ENCODE measurements around the gene HEPACAM2.

Gene HEPACAM2

DNA sequence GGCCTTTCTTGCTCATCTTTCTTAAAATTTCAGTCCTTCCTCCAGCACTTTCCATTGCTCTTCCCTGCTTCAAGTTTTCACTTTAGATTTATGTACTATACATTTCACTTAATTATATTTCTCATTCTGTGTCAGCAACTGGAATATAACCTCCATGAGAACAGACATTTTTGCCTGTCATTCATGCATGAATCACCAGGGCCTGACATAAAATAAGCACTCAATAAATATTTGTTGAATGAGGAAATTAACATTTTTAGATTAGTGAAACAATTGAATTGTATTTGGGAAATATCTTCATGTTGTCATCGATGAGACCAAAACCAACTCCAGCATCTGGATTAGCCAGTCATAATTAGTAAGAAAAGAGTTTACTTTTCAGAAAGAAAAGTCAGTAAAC lies 84.1 kb downstream of the HEPACAM2 start:
- Histone ChIP-seq H3K9me3 (ENCODE audit: insufficient read depth, low read length) (no peaks in the 10 kb centered on the region), H2AFZ (ENCODE audit: low read depth, low read length, severe bottlenecking) (no peak overlapping the region), H3K79me2 (ENCODE audit: insufficient read depth, low read length) (no peaks in the 10 kb centered on the region), H3K4me2 (ENCODE audit: low read depth, low read length, poor library complexity, severe bottlenecking) (no peak overlapping the region), H3K9ac (ENCODE audit: low read length) (no peak overlapping the region), H3K9me2 (replicated peaks; ENCODE audit: insufficient read depth, low read length) (no peaks in the 10 kb centered on the region), H3K27ac (ENCODE audit: low read depth, low read length) (no peak overlapping the region), H3K36me3 (ENCODE audit: low read length) (no peaks in the 10 kb centered on the region), H4K20me1 (ENCODE audit: low read depth, low read length) (no peaks in the 10 kb centered on the region), H3K4me3 (ENCODE audit: insufficient read depth, low read length, poor library complexity, severe bottlenecking) (no peak overlapping the region), H3K27me3 (ENCODE audit: low read length) (no peaks in the 10 kb centered on the region), H3F3A (ENCODE audit: insufficient read depth) (no peaks in the 10 kb centered on the region)
- TF ChIP-seq, protein P1, sequence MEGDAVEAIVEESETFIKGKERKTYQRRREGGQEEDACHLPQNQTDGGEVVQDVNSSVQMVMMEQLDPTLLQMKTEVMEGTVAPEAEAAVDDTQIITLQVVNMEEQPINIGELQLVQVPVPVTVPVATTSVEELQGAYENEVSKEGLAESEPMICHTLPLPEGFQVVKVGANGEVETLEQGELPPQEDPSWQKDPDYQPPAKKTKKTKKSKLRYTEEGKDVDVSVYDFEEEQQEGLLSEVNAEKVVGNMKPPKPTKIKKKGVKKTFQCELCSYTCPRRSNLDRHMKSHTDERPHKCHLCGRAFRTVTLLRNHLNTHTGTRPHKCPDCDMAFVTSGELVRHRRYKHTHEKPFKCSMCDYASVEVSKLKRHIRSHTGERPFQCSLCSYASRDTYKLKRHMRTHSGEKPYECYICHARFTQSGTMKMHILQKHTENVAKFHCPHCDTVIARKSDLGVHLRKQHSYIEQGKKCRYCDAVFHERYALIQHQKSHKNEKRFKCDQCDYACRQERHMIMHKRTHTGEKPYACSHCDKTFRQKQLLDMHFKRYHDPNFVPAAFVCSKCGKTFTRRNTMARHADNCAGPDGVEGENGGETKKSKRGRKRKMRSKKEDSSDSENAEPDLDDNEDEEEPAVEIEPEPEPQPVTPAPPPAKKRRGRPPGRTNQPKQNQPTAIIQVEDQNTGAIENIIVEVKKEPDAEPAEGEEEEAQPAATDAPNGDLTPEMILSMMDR (IDR thresholded peaks at IDR 0.05; ENCODE audit: insufficient read depth, low read length, poor library complexity, severe bottlenecking), result no peak
- no peak for TF ChIP-seq EZH2phosphoT487 (conservative IDR thresholded peaks at IDR 0.05; ENCODE audit: low read length)

DNA sequence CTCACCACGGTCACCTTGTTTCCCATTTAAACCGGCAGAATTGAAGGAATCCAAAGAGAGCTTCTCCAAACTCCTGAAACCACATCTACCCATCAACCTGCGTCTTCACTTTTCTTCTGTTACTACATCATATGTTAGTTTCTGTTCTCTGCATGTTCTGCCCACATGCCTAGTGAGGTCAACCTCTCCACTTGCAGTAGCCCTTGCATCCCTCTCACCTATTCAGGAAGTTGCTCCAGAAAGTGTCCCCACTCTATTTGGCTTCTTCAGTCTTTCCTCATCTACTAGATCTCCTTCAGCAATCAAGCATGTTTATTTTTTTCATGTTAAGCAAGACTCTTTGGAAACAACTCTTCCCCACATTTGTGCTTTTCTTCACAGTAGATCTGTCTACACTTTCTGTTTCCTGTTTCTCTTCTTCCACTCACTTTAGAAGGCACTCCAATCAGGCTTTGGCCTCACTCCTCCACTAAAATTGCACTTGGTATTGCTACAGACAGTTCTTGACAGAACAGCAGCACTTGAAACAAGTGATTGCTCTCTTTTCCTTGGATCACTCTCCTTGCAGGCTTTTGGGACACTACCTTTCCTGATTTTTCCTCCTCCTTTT lies 85.6 kb downstream of the HEPACAM2 start:
- no peak overlapping the region for H3K27ac ChIP-seq (ENCODE audit: low read depth, low read length)
- no peaks in the 10 kb centered on the region for H3F3A ChIP-seq (ENCODE audit: insufficient read depth)
- H3K79me2 ChIP-seq (ENCODE audit: insufficient read depth, low read length), result no peaks in the 10 kb centered on the region
- no peak overlapping the region for H3K4me3 ChIP-seq (ENCODE audit: insufficient read depth, low read length, poor library complexity, severe bottlenecking)
- no peaks in the 10 kb centered on the region for H3K9me2 ChIP-seq (replicated peaks; ENCODE audit: insufficient read depth, low read length)
- no peaks in the 10 kb centered on the region for H3K27me3 ChIP-seq (ENCODE audit: low read length)
- H3K9ac ChIP-seq (ENCODE audit: low read length), result no peak overlapping the region
- no peaks in the 10 kb centered on the region for H3K9me3 ChIP-seq (ENCODE audit: insufficient read depth, low read length)
- no peaks in the 10 kb centered on the region for H3K36me3 ChIP-seq (ENCODE audit: low read length)
- TF ChIP-seq, protein P1 (IDR thresholded peaks at IDR 0.05; ENCODE audit: insufficient read depth, low read length, poor library complexity, severe bottlenecking), result no peak
- no peak for TF ChIP-seq EZH2phosphoT487 (conservative IDR thresholded peaks at IDR 0.05; ENCODE audit: low read length)
- no peak overlapping the region for H3K4me2 ChIP-seq (ENCODE audit: low read depth, low read length, poor library complexity, severe bottlenecking)
- no peaks in the 10 kb centered on the region for H4K20me1 ChIP-seq (ENCODE audit: low read depth, low read length)
- no peak overlapping the region for H2AFZ ChIP-seq (ENCODE audit: low read depth, low read length, severe bottlenecking)

DNA sequence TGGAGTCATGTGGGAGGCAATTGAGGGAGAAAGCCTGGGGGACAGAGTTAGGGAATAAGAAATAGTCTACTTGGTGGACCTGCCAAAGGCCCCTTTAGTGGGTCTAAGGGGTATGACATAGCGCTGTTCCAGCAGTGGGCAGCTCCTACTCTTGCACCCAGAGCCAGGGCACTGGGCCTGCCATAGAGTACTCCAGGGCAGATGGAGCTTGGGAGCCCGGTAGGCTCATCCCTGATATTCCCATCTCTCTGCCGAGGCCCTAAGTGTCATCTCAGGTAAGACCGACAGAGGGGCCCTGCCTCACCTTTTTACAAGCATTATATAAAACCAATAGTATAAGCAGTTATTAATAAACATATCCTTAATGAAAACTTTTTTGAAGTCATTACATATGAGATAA lies 87.7 kb downstream of the HEPACAM2 start:
- H3K9me2 ChIP-seq (replicated peaks; ENCODE audit: insufficient read depth, low read length), result no peaks in the 10 kb centered on the region
- H3K27ac ChIP-seq (ENCODE audit: low read depth, low read length), result no peak overlapping the region
- TF ChIP-seq EZH2phosphoT487 (conservative IDR thresholded peaks at IDR 0.05; ENCODE audit: low read length), result no peak
- TF ChIP-seq, protein P1 (IDR thresholded peaks at IDR 0.05; ENCODE audit: insufficient read depth, low read length, poor library complexity, severe bottlenecking), result no peak
- no peak overlapping the region for H3K4me3 ChIP-seq (ENCODE audit: insufficient read depth, low read length, poor library complexity, severe bottlenecking)
- no peak overlapping the region for H3K4me2 ChIP-seq (ENCODE audit: low read depth, low read length, poor library complexity, severe bottlenecking)
- no peaks in the 10 kb centered on the region for H3K79me2 ChIP-seq (ENCODE audit: insufficient read depth, low read length)
- no peak overlapping the region for H3K9ac ChIP-seq (ENCODE audit: low read length)
- no peaks in the 10 kb centered on the region for H3K36me3 ChIP-seq (ENCODE audit: low read length)
- H3F3A ChIP-seq (ENCODE audit: insufficient read depth), result no peaks in the 10 kb centered on the region
- no peaks in the 10 kb centered on the region for H4K20me1 ChIP-seq (ENCODE audit: low read depth, low read length)
- H3K9me3 ChIP-seq (ENCODE audit: insufficient read depth, low read length), result no peaks in the 10 kb centered on the region
- H3K27me3 ChIP-seq (ENCODE audit: low read length), result no peaks in the 10 kb centered on the region
- H2AFZ ChIP-seq (ENCODE audit: low read depth, low read length, severe bottlenecking), result no peak overlapping the region
